B cell (primary cell): ENCODE data around the gene POLN.

Experiments
- EZH2 ChIP-seq: IDR thresholded peaks from 2 replicates; pipeline ENCODE4 v1.6.1; 2012; ENCODE audit warnings: borderline replicate concordance, low read depth, mild to moderate bottlenecking, moderate library complexity, low read length; ENCODE audit not compliant: insufficient read depth, poor library complexity, severe bottlenecking
- TF ChIP-seq, protein P1 (sequence below): fragments of 200-600 bp; IDR thresholded peaks from one replicate; pipeline ENCODE4 v1.8.0; 2022; ENCODE audit warnings: antibody characterized with exemption, mild to moderate bottlenecking

DNA sequence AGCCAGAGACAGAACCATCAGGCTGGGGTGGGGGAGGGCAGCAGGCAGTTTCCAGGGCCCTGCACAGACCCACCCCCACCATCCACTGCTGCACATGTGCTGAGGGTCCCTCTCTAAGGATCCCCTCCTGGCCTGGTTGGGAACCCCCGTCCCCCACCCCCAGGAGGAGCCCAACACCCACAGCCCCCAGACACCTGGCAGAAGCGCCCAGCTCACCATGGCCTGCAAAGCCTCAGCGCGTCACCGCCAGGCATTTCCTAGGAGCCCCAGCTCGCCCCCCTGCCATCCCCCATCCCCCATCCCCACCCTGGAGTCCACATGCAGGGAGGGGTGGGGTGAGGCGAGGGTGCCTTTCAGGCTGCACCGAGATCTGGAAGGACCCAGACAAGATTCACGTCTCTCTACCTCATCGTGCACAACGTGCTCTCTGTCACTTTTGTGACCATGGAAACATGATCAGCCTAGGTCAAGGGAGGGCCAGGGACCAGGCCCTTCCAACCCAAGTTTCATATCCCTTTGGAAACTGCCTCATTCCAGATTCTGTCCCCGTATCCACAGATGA lies 10.7 kb upstream of the POLN start:
- TF ChIP-seq, protein P1, sequence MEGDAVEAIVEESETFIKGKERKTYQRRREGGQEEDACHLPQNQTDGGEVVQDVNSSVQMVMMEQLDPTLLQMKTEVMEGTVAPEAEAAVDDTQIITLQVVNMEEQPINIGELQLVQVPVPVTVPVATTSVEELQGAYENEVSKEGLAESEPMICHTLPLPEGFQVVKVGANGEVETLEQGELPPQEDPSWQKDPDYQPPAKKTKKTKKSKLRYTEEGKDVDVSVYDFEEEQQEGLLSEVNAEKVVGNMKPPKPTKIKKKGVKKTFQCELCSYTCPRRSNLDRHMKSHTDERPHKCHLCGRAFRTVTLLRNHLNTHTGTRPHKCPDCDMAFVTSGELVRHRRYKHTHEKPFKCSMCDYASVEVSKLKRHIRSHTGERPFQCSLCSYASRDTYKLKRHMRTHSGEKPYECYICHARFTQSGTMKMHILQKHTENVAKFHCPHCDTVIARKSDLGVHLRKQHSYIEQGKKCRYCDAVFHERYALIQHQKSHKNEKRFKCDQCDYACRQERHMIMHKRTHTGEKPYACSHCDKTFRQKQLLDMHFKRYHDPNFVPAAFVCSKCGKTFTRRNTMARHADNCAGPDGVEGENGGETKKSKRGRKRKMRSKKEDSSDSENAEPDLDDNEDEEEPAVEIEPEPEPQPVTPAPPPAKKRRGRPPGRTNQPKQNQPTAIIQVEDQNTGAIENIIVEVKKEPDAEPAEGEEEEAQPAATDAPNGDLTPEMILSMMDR = no peak
- no peak for TF ChIP-seq EZH2
